Activated CD4-positive, alpha-beta T cell treated with anti-CD3 and anti-CD28 coated beads, Interleukin-2, amount 50 U/mL, for 48 hours (primary cell): Measurements from ENCODE around the gene ARAF.

ENCODE experiments used
- DNase-seq, 2 experiments: peaks; one replicate each; pipeline ENCODE4 v3.0.0-alpha.2; 2020

The ARAF gene

DNA sequence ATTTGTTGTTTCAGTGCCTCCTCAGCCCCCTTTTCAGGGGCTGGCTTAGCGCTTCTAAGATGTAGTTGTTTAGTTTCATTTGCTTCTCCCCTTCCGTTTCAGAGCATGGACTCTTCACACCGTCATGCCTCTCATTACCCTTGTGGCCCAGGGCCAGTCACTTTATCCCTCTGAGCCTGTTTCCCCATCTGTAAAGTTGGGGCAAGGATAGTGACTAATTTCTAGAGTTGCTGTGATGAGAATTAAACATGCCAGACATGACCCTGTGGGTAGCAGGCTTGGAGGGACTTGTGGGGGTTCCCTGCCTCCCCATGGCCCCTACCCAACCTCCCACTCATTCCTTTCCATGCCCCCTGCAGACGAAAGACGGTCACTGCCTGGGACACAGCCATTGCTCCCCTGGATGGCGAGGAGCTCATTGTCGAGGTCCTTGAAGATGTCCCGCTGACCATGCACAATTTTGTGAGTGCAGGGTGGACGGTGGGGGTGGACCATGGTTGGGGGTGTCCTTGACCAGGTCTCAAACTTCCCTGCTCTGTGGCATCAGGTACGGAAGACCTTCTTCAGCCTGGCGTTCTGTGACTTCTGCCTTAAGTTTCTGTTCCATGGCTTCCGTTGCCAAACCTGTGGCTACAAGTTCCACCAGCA is 3.6 kb downstream of the ARAF start:
- DNase-seq = no peak

DNA sequence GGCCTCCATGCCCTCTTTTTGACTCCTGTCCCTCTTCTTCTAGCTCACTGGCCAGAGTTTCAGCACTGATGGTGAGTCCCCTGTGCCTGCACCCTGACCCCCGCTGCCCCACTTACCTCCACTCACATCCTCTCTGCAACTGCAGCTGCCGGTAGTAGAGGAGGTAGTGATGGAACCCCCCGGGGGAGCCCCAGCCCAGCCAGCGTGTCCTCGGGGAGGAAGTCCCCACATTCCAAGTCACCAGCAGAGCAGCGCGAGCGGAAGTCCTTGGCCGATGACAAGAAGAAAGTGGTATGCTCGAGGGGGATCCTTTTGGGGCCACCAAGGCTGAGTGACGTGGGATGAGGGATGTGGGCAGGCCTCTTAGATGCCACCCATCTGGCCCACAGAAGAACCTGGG is 5.8 kb downstream of the ARAF start:
- DNase-seq = no peak

DNA sequence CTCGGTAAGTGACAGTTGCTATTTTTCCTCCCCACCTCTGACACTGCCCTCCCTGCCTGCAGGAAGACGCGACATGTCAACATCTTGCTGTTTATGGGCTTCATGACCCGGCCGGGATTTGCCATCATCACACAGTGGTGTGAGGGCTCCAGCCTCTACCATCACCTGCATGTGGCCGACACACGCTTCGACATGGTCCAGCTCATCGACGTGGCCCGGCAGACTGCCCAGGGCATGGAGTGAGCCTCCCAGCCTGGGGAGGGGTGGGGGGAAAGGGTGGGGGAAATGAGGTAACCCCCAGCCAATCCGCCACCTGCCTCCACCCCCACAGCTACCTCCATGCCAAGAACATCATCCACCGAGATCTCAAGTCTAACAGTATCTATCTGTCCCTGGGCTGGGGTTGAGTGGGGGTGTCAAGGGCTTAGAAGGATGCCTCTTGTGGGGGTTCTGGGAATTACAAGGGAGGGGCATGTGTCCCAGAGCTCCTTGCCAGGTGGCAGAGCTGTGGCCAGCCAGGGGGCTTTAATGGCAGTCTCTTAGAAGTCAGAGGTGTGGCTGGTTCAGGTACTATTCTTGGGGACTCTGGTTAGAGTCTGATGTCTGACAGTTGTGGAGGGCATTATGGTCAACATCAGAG is 7.8 kb downstream of the ARAF start:
- DNase-seq = peak; percentile 29 to 44

GRCh38 chrX:47570794-47571193 is 9.8 kb downstream of the ARAF start:
- DNase-seq = no peak

DNA sequence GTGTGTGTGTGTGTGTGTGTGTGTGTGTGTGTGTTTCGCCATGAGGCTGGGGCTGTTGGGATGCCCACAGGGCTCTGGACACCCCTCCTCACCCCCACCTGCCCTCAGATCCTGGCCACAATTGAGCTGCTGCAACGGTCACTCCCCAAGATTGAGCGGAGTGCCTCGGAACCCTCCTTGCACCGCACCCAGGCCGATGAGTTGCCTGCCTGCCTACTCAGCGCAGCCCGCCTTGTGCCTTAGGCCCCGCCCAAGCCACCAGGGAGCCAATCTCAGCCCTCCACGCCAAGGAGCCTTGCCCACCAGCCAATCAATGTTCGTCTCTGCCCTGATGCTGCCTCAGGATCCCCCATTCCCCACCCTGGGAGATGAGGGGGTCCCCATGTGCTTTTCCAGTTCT is 10.2 kb downstream of the ARAF start:
- DNase-seq = no peak

DNA sequence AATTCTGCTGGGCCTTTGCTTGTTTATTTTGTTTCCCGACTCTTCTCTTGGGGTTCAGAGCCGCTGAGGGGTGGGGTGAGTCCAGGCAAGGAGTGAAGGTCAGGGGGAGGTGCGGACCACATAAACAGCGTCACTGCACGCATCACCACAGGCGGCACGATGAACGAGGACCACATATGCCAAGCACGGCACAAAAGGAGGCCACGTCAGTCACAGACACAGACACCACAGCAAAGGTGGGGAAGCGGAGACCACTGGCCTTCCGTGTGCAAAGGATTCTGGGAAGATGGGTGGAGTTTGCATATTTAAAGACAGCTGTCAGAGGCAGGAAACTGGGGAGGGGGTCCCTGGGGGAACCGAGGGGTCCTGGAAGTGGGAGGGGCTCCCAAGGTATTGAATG is 10.9 kb downstream of the ARAF start:
- DNase-seq = no peak

- DNase-seq = no peak
Observed at GRCh38 chrX:47572773-47573340, 11.9 kb downstream of the ARAF start.

DNA sequence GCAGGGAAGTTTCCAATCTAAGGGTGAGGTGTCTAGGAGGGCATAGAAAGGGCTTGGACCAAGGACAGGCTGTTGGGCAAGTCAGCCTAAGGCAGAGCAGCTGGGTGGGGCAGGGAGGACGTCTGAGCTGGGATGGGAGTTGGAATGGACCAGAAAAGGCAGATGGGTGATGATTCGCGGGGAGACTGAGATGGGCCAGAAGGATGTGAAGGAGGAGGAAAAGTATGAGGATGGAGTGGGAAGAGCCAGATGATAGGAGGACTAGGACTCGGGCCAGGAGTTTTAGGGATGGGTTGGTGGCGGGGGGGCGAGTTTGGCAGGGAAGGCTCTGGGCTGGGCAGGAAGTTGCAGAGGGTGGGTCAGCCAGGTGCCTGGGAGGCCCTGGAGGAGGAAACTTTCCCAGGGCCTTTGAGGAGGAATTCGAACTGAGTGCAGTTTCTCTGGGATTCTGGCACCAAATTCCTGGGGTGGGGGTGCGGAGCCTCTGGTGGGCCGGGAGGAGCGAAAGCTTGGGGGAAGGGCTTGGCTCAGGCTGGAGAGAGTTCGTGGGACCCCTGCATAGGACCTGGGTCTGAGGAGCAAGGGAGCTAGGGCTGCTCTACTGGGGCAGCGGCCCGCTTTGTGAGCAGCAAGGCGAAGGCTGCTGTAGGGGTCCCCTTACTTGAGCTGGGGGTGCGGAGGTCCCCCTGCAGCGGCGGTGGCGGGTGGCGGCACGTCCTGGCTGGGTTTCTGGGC is 12.5 kb downstream of the ARAF start:
- no peak for DNase-seq

DNA sequence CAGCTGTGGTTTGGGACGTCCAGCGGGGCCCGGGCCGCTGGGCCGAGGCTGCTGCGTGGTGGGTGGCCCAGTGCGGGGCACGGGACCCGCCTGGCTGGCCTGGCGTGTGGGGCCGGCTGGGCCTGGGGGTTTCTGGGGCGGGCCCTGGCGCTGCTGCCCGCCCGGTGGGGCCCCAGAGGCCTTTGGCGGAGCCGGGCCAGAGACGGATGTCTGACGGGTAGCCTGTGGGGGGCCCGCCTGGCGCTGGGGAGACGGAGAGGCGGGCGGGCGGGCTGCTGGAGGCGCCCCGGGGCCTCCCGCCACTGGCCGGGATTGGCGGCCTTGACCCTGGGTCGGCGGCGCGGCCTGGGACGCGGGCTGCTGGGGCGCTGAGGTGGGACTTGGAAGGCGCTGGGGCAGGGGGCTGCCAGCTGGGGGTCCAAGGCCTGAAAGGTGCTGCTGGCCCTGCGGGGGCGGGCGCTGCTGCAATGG is 13.1 kb downstream of the ARAF start:
- DNase-seq = no peak

DNA sequence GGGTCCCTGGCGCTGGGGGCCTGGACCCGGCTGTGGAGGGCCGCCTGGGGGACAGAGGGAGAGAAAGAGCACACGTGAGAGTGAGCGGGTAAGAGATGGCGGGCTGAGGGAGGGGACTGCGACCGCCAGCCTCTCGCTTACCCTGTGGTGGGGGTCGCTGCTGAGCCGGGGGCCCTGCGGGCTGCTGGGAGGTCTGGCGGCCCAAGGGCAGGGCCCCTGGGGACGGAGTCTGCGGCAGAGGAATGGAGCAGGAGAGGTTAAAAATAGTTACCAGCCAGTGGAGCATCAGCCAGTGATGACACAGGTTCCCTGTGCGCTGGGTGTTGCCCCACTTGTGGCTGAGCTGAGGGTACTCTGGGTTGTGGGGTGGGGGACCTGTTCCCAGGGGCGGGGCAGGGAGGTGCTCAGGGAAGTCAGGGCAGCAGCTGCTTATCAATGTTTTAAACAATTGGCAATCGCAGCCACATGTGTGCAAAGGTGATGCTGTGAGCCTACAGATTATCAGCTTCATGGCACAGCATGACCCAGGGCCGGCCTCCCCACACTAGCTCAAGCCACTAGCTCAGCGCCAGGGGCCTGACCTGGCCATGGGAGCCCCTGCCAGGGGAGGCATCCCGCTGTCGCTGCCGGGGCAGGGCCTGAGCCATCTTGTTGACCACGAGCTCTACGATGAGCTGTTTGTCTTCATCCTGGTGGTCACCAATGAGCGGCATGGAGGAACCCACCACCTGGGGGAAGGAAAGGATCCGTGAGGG is 13.7 kb downstream of the ARAF start:
- no peak for DNase-seq

DNA sequence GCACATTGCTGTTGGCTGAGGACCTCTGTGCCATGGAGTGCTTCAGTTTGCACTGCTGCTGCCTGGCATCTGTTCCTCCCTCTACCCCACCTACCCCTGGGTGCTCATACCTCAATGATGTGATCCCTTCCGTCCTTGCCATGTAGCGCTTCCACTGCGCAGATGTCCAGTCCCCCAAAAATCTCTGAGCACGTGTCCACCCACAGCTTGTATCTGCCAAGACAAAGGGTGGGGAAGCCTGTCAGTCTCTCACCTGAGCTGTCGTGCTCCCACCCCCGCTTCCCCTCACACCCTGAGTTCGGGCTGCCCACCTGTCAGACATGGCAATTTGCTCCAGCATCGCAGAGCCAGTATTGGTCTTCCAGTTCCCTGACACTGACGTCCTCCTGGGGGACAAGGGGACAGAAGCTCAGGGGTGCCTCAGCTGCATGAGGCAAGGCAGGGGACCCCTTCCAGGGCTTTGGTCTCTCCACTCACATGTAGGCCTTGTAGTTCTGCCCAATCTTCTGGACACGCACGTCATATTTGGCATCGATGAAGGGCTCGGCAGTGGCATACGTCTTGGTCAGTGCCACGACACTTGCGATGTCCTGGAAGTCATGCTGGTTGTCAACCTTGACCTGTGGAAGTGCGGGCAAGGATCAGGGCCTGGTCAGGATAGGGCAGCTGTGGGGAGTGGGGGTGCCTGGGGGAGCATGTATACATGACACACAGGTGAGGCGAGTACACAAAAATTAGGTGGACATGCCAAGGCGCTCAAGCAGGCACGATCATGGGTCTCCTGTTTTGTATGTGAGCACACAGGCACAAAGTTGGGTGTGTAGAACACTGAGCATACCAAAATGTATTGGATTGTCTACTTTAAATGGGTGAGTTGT is 15.3 kb downstream of the ARAF start:
- no peak for DNase-seq

DNA sequence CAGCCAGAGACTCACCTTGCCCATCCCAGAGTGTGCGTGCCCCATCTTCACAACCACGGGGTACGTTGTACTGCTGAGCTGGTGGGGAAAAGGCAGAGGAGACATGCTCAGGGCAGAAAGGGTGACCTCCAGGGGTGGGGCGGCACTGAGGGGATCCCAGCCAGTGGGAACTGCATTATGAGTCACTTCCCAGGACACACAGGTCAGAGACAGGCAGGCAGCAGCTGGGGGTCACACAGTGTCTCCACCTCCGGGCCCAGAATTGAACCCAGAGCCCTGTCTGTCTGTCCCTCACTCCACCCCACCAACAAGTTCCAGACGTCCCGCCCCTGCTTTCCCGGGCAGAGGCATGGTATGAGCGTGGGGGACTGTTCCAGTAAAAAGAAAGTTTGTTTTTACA is 16.4 kb downstream of the ARAF start:
- no peak for DNase-seq

GRCh38 chrX:47577901-47578300 is 16.9 kb downstream of the ARAF start:
- no peak for DNase-seq

DNA sequence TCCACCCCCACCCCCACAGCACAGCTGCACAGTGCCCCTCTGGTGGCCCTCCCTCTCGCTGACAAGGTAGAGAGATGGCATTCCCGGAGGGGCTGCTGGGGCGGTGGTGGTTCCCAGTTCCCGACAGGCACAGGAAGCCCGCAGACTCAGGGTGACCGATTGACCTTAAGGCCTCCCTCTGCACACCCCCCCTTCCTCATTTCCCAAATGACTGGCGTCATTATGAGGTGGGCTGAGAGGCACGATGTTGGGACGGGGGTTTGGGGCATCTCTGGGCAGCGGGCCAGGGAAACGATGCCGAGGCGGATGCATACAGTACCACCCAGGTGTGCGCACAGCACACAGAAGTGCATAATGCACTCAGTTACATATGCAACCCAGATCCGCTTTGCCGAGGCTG is 17.7 kb downstream of the ARAF start:
- DNase-seq = no peak

DNA sequence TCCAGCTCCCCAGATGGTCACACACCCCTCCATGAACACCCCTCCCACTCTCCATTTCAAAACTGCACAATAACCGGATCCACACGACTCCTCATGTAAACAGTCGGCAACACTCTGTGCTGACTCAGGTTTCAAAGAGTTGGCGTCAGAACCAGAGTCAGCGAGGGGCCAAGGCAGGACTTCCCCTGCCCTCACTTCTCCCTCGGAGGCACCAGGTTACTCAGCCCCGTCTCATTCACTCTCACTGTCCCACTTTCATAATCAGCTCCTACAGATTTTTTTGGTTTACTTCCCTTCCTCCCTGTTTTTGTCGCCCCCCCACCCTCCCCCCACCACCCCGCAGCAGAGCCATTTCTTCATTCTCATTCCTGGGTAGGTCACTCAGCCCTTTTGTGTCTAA is 18.5 kb downstream of the ARAF start:
- peak; percentile 51 to 64 for DNase-seq

- peak; percentile 84 to 87 for DNase-seq
Observed at GRCh38 chrX:47581731-47582647, 21.0 kb downstream of the ARAF start, which contains the start of gene TIMP1. Gene TIMP1, plus strand, starts transcription at chrX:47582436. Its CDS starts 980 bp downstream, at chrX:47583416.

DNA sequence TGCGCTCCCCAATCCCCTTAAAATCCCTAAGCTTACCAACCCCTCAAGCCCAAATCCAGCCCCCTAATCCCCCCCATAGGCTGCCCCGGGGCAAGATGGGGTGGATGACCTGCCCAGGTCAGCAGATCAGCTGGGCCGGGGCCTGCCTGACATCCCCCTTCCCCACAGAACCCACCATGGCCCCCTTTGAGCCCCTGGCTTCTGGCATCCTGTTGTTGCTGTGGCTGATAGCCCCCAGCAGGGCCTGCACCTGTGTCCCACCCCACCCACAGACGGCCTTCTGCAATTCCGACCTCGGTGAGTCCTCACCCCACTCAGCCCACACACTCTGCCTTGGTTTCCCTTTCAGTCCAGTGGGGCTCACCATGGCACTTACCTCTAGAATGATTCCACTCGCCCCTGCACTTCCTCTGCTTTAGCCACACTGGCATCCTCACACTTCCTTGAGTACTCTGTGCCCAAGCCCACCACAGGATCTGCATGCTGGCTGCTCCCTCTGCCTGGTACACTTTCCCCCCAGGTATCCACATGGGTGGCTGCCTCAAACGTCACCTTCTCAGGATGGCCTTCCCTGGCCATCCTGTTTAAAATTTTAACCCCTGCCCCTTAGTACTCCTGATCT is 22.3 kb downstream of the ARAF start:
- no peak for DNase-seq

DNA sequence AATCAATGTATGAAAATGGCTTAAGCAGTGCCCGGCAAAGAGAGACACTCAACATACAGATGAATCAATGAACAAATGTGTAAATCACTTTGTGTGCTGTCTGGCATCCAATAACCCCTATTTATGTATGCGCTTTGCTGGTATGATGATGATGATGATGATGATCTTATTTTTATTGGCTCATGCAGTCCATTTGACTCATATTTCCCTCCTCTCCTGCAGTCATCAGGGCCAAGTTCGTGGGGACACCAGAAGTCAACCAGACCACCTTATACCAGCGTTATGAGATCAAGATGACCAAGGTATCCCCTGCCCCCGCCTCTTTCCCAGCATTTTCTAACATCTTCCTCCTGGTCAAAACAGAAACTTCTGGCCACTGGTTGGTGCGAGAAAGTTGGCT is 23.7 kb downstream of the ARAF start:
- no peak for DNase-seq

DNA sequence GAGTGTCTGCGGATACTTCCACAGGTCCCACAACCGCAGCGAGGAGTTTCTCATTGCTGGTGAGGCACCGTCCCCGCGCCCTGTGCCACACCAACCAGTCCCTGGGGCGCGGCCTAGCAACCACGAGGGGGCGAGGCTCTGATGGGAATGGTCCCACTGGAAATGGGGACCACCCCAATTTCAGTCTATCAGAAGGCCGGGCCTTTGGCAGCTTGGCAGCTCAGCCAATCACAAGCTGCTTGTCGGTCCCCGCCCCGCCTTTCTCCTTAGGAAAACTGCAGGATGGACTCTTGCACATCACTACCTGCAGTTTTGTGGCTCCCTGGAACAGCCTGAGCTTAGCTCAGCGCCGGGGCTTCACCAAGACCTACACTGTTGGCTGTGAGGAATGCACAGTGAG is 24.3 kb downstream of the ARAF start:
- DNase-seq = no peak

DNA sequence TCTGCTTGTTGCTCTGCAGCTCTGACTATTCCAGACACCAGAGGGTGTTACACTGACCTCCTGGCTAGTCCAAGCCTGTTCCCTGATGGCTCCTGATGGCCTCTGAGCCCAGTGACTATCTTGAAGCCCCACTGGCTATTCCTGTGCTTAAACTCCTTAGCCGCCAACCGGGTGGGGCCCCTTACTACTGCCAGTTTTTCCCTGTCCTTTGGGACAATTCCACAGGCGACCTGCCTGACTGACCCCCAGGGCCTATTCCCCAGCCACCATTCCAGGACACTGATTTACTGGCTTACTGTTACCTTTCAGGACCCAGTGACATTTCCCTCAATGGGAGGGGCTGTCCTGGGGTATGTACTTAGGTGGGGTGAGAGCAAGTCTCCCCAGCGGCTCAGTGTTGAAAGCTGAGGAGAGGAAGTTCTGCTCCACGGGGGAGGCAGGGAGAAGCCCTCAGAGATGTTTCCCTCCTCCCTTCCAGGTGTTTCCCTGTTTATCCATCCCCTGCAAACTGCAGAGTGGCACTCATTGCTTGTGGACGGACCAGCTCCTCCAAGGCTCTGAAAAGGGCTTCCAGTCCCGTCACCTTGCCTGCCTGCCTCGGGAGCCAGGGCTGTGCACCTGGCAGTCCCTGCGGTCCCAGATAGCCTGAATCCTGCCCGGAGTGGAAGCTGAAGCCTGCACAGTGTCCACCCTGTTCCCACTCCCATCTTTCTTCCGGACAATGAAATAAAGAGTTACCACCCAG is 25.2 kb downstream of the ARAF start:
- no peak for DNase-seq
